GM12878 (cell line): ENCODE data around the gene LAMA5. TPM values are rescaled to one million over a fixed set of nuclear protein-coding genes. Genes with fewer than 3 reads are reported as not detected.

Source experiments
- ATAC-seq: fragments of 200-7000 bp; cut with Tn5 transposase; 3 replicates; pipeline ENCODE4 v1.9.1; 2020; ENCODE audit warnings: mild to moderate bottlenecking, moderate library complexity
- BruUV-seq: library from RNA; stranded (reverse); fragments of 400-500 nt; replicated peaks from 2 replicates; lab custom pipeline; 2021; lab: Mats Ljungman, UMichigan
- CTCF ChIA-PET: fragments of 300-600 bp; sonication (Branson Sonifier 250); formaldehyde crosslinking; extraction: SDS; loops from one replicate; lab custom pipeline; 2021; ENCODE audit warnings: inconsistent platforms; lab: Yijun Ruan, JAX
- POLR2A ChIA-PET: fragments of 350-600 bp; formaldehyde crosslinking; extraction: SDS; loops from one replicate; lab custom pipeline; 2021; ENCODE audit warnings: inconsistent platforms; lab: Charles Lee
- RAD21 ChIA-PET: fragments of 300-600 bp; sonication (Branson Sonifier 250); formaldehyde crosslinking; loops from one replicate; lab custom pipeline; 2023; ENCODE audit warnings: antibody characterized with exemption; ENCODE audit not compliant: unreplicated experiment; lab: Charles Lee
- SMC1A ChIA-PET: fragments of 300-600 bp; sonication (Branson Sonifier 250); formaldehyde crosslinking; loops from one replicate; lab custom pipeline; 2023; ENCODE audit not compliant: unreplicated experiment, uncharacterized antibody; lab: Charles Lee
- DNase-seq: peaks from one replicate; pipeline ENCODE4 v3.0.0-alpha.2; 2011; ENCODE audit warnings: low read depth, low spot score
- FAIRE-seq: peaks from 3 replicates; lab custom pipeline; 2011; peaks lifted over from hg19 to GRCh38; lab: Jason Lieb, UNC
- H2AFZ ChIP-seq: 2 replicates; pipeline ENCODE4 v1.6.0; 2011; ENCODE audit warnings: low read depth, low read length, control low read depth; ENCODE audit not compliant: control insufficient read depth
- H3K27ac ChIP-seq: 2 replicates; pipeline ENCODE4 v1.5.1; 2011; ENCODE audit warnings: control low read depth; ENCODE audit not compliant: control insufficient read depth, insufficient read depth
- H3K27me3 ChIP-seq, 2 experiments: replicated peaks in 1 of 2; 2 replicates each; pipeline versions ENCODE4 v1.6.0 to v1.6.1; 2011; ENCODE audit warnings: low read length in 1 of 2; ENCODE audit not compliant: control insufficient read depth in 2 of 2, insufficient read depth in 2 of 2
- H3K36me3 ChIP-seq, 2 experiments: 2 replicates each; pipeline ENCODE4 v1.5.1; 2011; ENCODE audit warnings: low read length in 1 of 2; ENCODE audit not compliant: control insufficient read depth in 2 of 2, insufficient read depth in 2 of 2
- H3K4me1 ChIP-seq: 2 replicates; pipeline ENCODE4 v1.6.1; 2011; ENCODE audit warnings: mild to moderate bottlenecking, low read length, moderate library complexity, mixed read lengths; ENCODE audit not compliant: control insufficient read depth, insufficient read depth
- H3K4me2 ChIP-seq: 2 replicates; pipeline ENCODE4 v1.6.0; 2011; ENCODE audit warnings: control low read depth; ENCODE audit not compliant: control insufficient read depth, insufficient read depth
- H3K4me3 ChIP-seq: fragments of 200-600 bp; sonication (generic); 2 replicates; pipeline ENCODE4 v1.5.1; 2016
- H3K79me2 ChIP-seq: 2 replicates; pipeline ENCODE4 v1.6.0; 2011; ENCODE audit warnings: low read length; ENCODE audit not compliant: control insufficient read depth, insufficient read depth
- H3K9ac ChIP-seq: 2 replicates; pipeline ENCODE4 v1.8.0; 2011; ENCODE audit warnings: low read length, control low read depth, mixed read lengths; ENCODE audit not compliant: control insufficient read depth, insufficient read depth
- H3K9me3 ChIP-seq: replicated peaks from 3 replicates; pipeline ENCODE4 v1.5.1; 2011; ENCODE audit warnings: mild to moderate bottlenecking, low read length; ENCODE audit not compliant: control insufficient read depth, insufficient read depth
- H4K20me1 ChIP-seq: 2 replicates; pipeline ENCODE4 v1.6.0; 2011; ENCODE audit not compliant: control insufficient read depth, insufficient read depth
- BACH1 ChIP-seq: fragments of 450-650 bp; IDR thresholded peaks from 2 replicates; pipeline ENCODE4 v1.6.1; 2017; ENCODE audit warnings: mild to moderate bottlenecking, borderline replicate concordance
- BHLHE40 ChIP-seq, 2 experiments: fragments of 450-650 bp in 1 of 2; IDR thresholded peaks; 2 replicates each; pipeline ENCODE4 v1.6.1; 2011 to 2017; ENCODE audit warnings: low read depth in 2 of 2, borderline replicate concordance in 1 of 2, improper control_type of control experiment in 1 of 2, low read length in 1 of 2, mild to moderate bottlenecking in 1 of 2
- BRCA1 ChIP-seq: IDR thresholded peaks from 2 replicates; pipeline ENCODE4 v1.6.1; 2011; ENCODE audit warnings: low read depth, low read length, improper control_type of control experiment
- CEBPB ChIP-seq, 2 experiments: fragments of 150-350 bp in 1 of 2; IDR thresholded peaks; 2 replicates each; pipeline ENCODE4 v1.6.1; 2012 to 2014; ENCODE audit warnings: low read depth in 2 of 2, low read length in 2 of 2, borderline replicate concordance in 1 of 2, inconsistent platforms in 1 of 2
- CHD1 ChIP-seq: IDR thresholded peaks from 2 replicates; pipeline ENCODE4 v1.6.1; 2012; ENCODE audit warnings: low read depth, low read length, improper control_type of control experiment
- EZH2 ChIP-seq: IDR thresholded peaks from 2 replicates; pipeline ENCODE4 v1.6.1; 2012; ENCODE audit warnings: low read depth, mild to moderate bottlenecking, control low read depth, inconsistent platforms, low read length, borderline replicate concordance; ENCODE audit not compliant: control insufficient read depth
- HDAC6 ChIP-seq: fragments of 200-600 bp; sonication (generic); IDR thresholded peaks from one replicate; pipeline ENCODE4 v1.8.0; 2017; ENCODE audit warnings: antibody characterized with exemption; ENCODE audit not compliant: unreplicated experiment
- KDM1A ChIP-seq: fragments of 200-600 bp; sonication (generic); IDR thresholded peaks from 2 replicates; pipeline ENCODE4 v1.6.1; 2016; ENCODE audit warnings: borderline replicate concordance
- LARP7 ChIP-seq: fragments of 450-650 bp; IDR thresholded peaks from 2 replicates; pipeline ENCODE4 v1.6.1; 2017; ENCODE audit warnings: mild to moderate bottlenecking
- MEF2B ChIP-seq: fragments of 450-650 bp; IDR thresholded peaks from 2 replicates; pipeline ENCODE4 v1.6.1; 2018; ENCODE audit warnings: mild to moderate bottlenecking, moderate library complexity; ENCODE audit not compliant: partially characterized antibody, poor library complexity, severe bottlenecking
- RB1 ChIP-seq: fragments of 450-650 bp; formaldehyde crosslinking; IDR thresholded peaks from 2 replicates; pipeline ENCODE4 v1.6.1; 2017; ENCODE audit warnings: mild to moderate bottlenecking, borderline replicate concordance
- RELA ChIP-seq: fragments of 450-650 bp; IDR thresholded peaks from 2 replicates; pipeline ENCODE4 v1.8.0; 2014; ENCODE audit warnings: borderline replicate concordance; ENCODE audit not compliant: partially characterized antibody
- SREBF1 ChIP-seq: IDR thresholded peaks from 2 replicates; pipeline ENCODE4 v1.6.1; 2012; ENCODE audit warnings: mild to moderate bottlenecking, low read length
- SREBF2 ChIP-seq: IDR thresholded peaks from 2 replicates; pipeline ENCODE4 v1.6.1; 2012; ENCODE audit warnings: mild to moderate bottlenecking, low read length
- ZBED1 ChIP-seq: IDR thresholded peaks from 2 replicates; pipeline ENCODE4 v1.6.1; 2016; ENCODE audit warnings: borderline replicate concordance
- ZNF384 ChIP-seq: IDR thresholded peaks from 2 replicates; pipeline ENCODE4 v1.6.1; 2012; ENCODE audit warnings: low read depth, mild to moderate bottlenecking, low read length, improper control_type of control experiment, borderline replicate concordance
- WGBS: methylation state at CpG from one replicate; pipeline ENCODE4 v1.1.6; 2016; ENCODE audit warnings: low lambda C conversion rate; ENCODE audit not compliant: insufficient replicate concordance, insufficient coverage; ENCODE audit errors: missing lambda C conversion rate; 5-methylcytosine and 5-hydroxymethylcytosine counted together
- in situ Hi-C: fragments of 300-500 bp; cut with MboI; formaldehyde crosslinking; loops from 9 replicates; pipeline ENCODE4 v1.14.3; 2018; ENCODE audit warnings: mixed read lengths
- intact Hi-C: fragments of 100-400 bp; cut with micrococcal nuclease; formaldehyde crosslinking; loops from one replicate; pipeline ENCODE4 v1.14.2; 2022; ENCODE audit not compliant: unreplicated experiment
- polyA plus RNA-seq, 11 experiments: library from polyadenylated mRNA; depleted of rRNA in 4 of 11; unstranded in 6 of 11; stranded (reverse) in 5 of 11; fragments of >200 nt; fragmentation: Nextera tagmentation in 4 of 11; fragmentation: Illumina TruSeq in 1 of 11; extraction: Ambion mirVana in 4 of 11; extraction: Trizol in 1 of 11; gene quantifications; 1 replicate in 1 of 11; 2 replicates in 10 of 11; pipeline versions ENCODE4 v1.2.1 to v1.2.3, GENCODE V29; 2011 to 2016; ENCODE audit warnings: inconsistent platforms in 2 of 11, missing spikeins in 2 of 11, low read depth in 1 of 11
- total RNA-seq, 4 experiments: library from RNA; depleted of rRNA in 3 of 4; stranded (reverse); fragments of >200 nt in 3 of 4; fragmentation: Illumina TruSeq in 1 of 4; extraction: Trizol in 1 of 4; gene quantifications; 2 replicates each; pipeline versions ENCODE4 v1.2.1 to v1.2.3, GENCODE V29; 2013 to 2021
- TF ChIP-seq, protein P1 (sequence below): IDR thresholded peaks from 2 replicates; pipeline ENCODE4 v1.6.1; 2011; ENCODE audit warnings: low read depth, low read length, improper control_type of control experiment, borderline replicate concordance
- TF ChIP-seq, protein P2 (sequence below): IDR thresholded peaks from 2 replicates; pipeline ENCODE4 v1.6.1; 2012; ENCODE audit warnings: improper control_type of control experiment, low read depth, low read length; ENCODE audit not compliant: insufficient replicate concordance
- TF ChIP-seq, protein P3 (sequence below): fragments of 150-350 bp; IDR thresholded peaks from 2 replicates; pipeline ENCODE4 v1.6.1; 2014; ENCODE audit warnings: mild to moderate bottlenecking, low read depth, low read length

LAMA5 gene
- total and polyA plus RNA-seq, 10 of the 15 experiments (the other 5 are each of a cell fraction or from before 2014, with no cell fraction given) = 0.09 to 3.1 (median 1.6) TPM; not detected in 3

DNA sequence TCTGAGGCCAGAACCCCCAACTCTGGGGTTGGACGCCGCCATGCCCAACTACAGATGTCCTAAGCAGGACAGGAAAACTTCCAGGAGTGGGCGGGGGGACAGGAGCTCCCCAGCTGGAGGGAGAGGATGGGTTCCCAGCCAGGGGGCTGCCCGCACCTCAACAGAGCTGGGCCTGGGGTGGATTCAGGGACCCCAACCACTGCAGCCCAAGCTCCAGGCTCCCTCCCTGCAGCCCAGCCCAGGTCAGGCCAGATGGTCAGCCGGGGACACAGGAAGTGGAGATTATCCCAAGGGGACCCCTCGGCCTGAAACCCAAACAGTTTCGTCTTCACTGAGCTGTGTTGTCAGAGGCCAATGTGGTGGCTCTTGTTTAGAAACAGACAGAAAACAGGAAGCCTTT, 9.4 kb downstream of the LAMA5 start:
- POLR2A ChIA-PET = no interaction called here
- H3K27me3 ChIP-seq = no peaks in the 10 kb centered on the region
- no peak for ATAC-seq
- H3K79me2 ChIP-seq = no peaks in the 10 kb centered on the region
- BruUV-seq = no TSS peak
- no peak overlapping the region for H2AFZ ChIP-seq
- no peaks in the 10 kb centered on the region for H3K36me3 ChIP-seq
- H3K27ac ChIP-seq = no peak overlapping the region
- no peaks in the 10 kb centered on the region for H3K9me3 ChIP-seq
- H3K4me1 ChIP-seq = no peaks in the 10 kb centered on the region
- SMC1A ChIA-PET = no interaction called here
- H3K9ac ChIP-seq = no peak overlapping the region
- RAD21 ChIA-PET = no interaction called here
- TF ChIP-seq, protein P1, sequence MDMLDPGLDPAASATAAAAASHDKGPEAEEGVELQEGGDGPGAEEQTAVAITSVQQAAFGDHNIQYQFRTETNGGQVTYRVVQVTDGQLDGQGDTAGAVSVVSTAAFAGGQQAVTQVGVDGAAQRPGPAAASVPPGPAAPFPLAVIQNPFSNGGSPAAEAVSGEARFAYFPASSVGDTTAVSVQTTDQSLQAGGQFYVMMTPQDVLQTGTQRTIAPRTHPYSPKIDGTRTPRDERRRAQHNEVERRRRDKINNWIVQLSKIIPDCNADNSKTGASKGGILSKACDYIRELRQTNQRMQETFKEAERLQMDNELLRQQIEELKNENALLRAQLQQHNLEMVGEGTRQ = no peak
- no peak for TF ChIP-seq SREBF1
- TF ChIP-seq CEBPB (IDR thresholded peaks at IDR 0.05; ENCODE audit: borderline replicate concordance in 1 of 2, low read depth in 2 of 2, low read length in 2 of 2) = no peak
- TF ChIP-seq BHLHE40 (IDR thresholded peaks at IDR 0.05; ENCODE audit: borderline replicate concordance in 1 of 2, low read depth in 2 of 2, low read length in 1 of 2) = no peak
- TF ChIP-seq LARP7 = no peak
- no peak for TF ChIP-seq ZBED1
- TF ChIP-seq, protein P2, sequence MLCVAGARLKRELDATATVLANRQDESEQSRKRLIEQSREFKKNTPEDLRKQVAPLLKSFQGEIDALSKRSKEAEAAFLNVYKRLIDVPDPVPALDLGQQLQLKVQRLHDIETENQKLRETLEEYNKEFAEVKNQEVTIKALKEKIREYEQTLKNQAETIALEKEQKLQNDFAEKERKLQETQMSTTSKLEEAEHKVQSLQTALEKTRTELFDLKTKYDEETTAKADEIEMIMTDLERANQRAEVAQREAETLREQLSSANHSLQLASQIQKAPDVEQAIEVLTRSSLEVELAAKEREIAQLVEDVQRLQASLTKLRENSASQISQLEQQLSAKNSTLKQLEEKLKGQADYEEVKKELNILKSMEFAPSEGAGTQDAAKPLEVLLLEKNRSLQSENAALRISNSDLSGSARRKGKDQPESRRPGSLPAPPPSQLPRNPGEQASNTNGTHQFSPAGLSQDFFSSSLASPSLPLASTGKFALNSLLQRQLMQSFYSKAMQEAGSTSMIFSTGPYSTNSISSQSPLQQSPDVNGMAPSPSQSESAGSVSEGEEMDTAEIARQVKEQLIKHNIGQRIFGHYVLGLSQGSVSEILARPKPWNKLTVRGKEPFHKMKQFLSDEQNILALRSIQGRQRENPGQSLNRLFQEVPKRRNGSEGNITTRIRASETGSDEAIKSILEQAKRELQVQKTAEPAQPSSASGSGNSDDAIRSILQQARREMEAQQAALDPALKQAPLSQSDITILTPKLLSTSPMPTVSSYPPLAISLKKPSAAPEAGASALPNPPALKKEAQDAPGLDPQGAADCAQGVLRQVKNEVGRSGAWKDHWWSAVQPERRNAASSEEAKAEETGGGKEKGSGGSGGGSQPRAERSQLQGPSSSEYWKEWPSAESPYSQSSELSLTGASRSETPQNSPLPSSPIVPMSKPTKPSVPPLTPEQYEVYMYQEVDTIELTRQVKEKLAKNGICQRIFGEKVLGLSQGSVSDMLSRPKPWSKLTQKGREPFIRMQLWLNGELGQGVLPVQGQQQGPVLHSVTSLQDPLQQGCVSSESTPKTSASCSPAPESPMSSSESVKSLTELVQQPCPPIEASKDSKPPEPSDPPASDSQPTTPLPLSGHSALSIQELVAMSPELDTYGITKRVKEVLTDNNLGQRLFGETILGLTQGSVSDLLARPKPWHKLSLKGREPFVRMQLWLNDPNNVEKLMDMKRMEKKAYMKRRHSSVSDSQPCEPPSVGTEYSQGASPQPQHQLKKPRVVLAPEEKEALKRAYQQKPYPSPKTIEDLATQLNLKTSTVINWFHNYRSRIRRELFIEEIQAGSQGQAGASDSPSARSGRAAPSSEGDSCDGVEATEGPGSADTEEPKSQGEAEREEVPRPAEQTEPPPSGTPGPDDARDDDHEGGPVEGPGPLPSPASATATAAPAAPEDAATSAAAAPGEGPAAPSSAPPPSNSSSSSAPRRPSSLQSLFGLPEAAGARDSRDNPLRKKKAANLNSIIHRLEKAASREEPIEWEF = no peak
- TF ChIP-seq BRCA1 = no peak
- TF ChIP-seq CHD1 = no peak
- no peak for TF ChIP-seq BACH1
- no peak for TF ChIP-seq KDM1A
- TF ChIP-seq, protein P3, sequence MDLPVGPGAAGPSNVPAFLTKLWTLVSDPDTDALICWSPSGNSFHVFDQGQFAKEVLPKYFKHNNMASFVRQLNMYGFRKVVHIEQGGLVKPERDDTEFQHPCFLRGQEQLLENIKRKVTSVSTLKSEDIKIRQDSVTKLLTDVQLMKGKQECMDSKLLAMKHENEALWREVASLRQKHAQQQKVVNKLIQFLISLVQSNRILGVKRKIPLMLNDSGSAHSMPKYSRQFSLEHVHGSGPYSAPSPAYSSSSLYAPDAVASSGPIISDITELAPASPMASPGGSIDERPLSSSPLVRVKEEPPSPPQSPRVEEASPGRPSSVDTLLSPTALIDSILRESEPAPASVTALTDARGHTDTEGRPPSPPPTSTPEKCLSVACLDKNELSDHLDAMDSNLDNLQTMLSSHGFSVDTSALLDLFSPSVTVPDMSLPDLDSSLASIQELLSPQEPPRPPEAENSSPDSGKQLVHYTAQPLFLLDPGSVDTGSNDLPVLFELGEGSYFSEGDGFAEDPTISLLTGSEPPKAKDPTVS = no peak
- TF ChIP-seq MEF2B = no peak
- TF ChIP-seq RELA = no peak
- no peak for TF ChIP-seq EZH2
- no peak for TF ChIP-seq SREBF2
- no peak for TF ChIP-seq RB1
- no peak for TF ChIP-seq ZNF384
- TF ChIP-seq HDAC6 = no peak
- no peak overlapping the region for H3K4me2 ChIP-seq
- FAIRE-seq = no peak
- DNase-seq = no peak
- WGBS = 44% methylated on average over 6 of the region's 7 CpGs
- H3K4me3 ChIP-seq = no peak overlapping the region
- CTCF ChIA-PET = no interaction called here
- in situ Hi-C loops (no loop called here), intact Hi-C loops (no loop called here)
- no peaks in the 10 kb centered on the region for H4K20me1 ChIP-seq
